Stimulated activated memory B cell treated with anti-CD40 and anti-IgM and Interleukin-4, amounts not matched to agents 10 μg/mL and 1 μg/mL and 100 μg/mL, for 72 hours (primary cell): ENCODE results near the gene GATAD2A.
"Not testable (repeated sequence)": the region's sequence is repeated elsewhere in the genome, so short reads cannot be mapped to it uniquely, and the experiment has no call there.

Experiments
- ATAC-seq: fragments of 150-1000 bp; cut with Tn5 transposase; 2 replicates; pipeline ENCODE4 v1.10.0; 2021
- H3K27ac Mint-ChIP-seq: one replicate; pipeline ENCODE4 v1.8.0; 2022; ENCODE audit warnings: mild to moderate bottlenecking, mixed read lengths
- H3K27me3 Mint-ChIP-seq: one replicate; pipeline ENCODE4 v1.8.0; 2022; ENCODE audit warnings: mixed read lengths
- H3K36me3 Mint-ChIP-seq: one replicate; pipeline ENCODE4 v1.8.0; 2022; ENCODE audit warnings: mixed read lengths
- H3K4me1 Mint-ChIP-seq: one replicate; pipeline ENCODE4 v1.8.0; 2022; ENCODE audit warnings: mixed read lengths
- H3K4me3 Mint-ChIP-seq: one replicate; pipeline ENCODE4 v1.8.0; 2022; ENCODE audit warnings: mild to moderate bottlenecking, moderate library complexity, mixed read lengths
- H3K9me3 Mint-ChIP-seq: one replicate; pipeline ENCODE4 v1.8.0; 2022; ENCODE audit warnings: mixed read lengths

The GATAD2A gene

DNA sequence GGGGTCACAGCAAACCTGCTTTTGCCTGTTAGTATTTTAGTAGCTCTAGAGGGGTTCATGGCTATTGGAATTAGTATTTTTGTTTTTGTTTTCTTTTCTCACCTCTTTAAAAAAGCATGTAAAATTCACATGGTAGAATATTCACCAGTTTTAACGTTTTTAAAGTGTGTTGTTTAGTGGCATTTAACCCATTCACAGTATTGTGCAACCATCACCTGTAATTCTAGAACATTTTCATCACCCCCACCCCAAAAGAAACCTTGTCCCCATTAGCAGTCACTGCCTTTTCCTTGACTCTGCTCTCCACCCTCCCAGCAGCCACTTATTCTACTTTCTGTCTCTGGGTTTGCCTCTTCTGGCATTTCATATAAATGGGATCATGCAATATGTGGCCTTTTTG, 39.8 kb downstream of the GATAD2A start:
- peak overlapping the region; percentile 93 for H3K27ac Mint-ChIP-seq
- no peak for ATAC-seq
- H3K9me3 Mint-ChIP-seq, result no peaks in the 10 kb centered on the region
- H3K4me1 Mint-ChIP-seq, result peaks cover 71% of the 10 kb centered on the region
- H3K27me3 Mint-ChIP-seq, result no peaks in the 10 kb centered on the region
- no peak overlapping the region for H3K4me3 Mint-ChIP-seq
- H3K36me3 Mint-ChIP-seq, result peaks cover 25% of the 10 kb centered on the region

DNA sequence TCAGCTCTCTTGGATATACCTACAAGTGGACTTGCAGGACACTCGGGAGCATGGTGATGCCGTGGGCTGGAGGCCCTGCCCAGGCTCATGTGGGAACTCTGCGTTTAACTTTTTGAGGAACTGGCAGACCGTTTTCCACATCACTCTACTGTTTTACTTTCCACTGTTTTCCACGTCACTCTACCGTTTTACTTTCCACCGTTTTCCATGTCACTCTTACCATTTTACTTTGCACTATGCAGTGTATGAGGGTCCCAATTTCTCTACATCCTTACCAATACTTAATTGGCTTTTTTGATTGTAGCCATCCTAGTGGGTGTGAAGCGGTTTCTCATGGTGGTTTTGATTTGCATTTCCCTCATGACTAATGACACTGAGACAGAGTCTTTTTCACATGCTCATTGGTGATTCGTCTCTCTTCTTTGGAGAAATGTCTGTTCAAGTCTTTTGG, 40.5 kb downstream of the GATAD2A start:
- Mint-ChIP-seq H3K27ac (peak overlapping the region; percentile 93), H3K36me3 (peaks cover 18% of the 10 kb centered on the region), H3K4me3 (peak overlapping the region; percentile 54), H3K27me3 (no peaks in the 10 kb centered on the region), H3K9me3 (no peaks in the 10 kb centered on the region), H3K4me1 (peaks cover 64% of the 10 kb centered on the region)
- peak; percentile 72 for ATAC-seq

DNA sequence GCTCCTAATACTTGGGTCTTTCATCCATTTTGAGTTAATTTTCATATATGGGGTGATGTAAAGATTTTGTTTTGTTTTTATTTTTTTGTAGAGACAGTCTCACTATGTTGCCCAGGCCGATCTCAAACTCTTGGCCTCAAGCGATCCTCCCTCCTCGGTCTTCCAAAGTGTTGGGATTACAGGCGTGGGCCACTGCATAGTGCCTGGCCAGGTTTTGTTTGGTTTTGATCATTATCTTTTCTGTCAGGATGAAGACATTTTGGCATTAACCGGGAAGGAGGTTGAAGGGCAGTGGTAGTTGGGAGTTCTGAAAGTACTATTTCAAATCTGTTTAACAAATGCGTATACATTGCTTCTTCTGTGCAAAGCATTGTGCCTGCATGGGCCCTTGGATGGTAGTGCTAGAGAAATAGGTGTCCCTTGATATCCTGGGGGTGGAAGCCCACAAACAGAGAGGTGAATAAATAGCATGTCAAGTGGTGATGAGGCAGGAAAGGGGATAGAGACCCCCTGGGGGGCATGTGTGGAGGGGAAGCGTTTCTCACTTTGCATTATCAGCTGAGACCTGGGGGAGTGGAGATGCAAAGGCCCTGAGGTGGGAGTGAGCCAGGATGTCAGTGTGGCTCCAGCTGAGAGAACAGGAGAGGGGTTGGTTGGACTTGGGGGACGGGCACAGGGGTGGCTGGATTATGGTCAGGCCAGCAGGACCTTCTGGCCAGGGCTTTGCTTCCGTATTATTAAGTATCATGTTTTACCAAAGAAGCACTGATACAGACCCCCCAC, 41.4 kb downstream of the GATAD2A start:
- H3K36me3 Mint-ChIP-seq, result peaks cover 16% of the 10 kb centered on the region
- H3K4me1 Mint-ChIP-seq, result peaks cover 69% of the 10 kb centered on the region
- no peak overlapping the region for H3K4me3 Mint-ChIP-seq
- ATAC-seq, result no peak
- no peaks in the 10 kb centered on the region for H3K9me3 Mint-ChIP-seq
- peak overlapping the region; percentile 93 for H3K27ac Mint-ChIP-seq
- H3K27me3 Mint-ChIP-seq, result no peaks in the 10 kb centered on the region

DNA sequence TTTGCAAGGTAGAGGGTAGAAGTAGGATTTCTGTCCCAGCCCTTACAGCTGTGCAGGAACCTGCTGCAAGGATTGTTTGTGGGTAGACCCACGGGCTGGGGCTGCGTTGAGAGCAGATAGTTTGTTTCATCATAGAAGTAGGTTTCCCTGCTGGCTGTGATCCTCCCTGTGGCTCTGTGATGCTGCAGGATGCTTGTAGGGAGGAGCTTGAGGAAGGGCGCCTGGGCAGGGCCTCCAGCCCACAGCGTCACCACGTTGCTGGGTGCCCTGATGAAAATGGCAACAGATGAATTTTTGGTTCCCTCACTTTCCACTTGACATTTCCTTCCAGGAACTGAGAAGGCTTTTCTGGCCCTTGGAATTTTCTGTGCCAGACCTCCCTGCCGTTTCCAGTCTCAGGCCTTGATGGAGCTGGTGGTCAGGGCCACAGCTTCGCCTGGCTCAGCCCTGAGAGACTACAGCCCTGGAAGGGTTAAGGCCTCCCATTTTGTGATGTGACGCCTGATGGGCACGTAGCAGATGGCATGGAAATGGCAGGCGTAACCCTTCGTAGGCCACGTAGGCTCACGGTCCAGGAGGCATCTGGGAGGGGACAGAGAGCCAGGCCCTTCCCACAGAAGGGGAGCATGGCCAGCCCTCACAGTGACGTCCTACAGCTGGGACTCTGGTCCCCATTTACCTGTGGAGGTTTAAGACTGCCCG, 42.2 kb downstream of the GATAD2A start:
- no peak for ATAC-seq
- H3K4me1 Mint-ChIP-seq, result peaks cover 74% of the 10 kb centered on the region
- no peaks in the 10 kb centered on the region for H3K27me3 Mint-ChIP-seq
- H3K27ac Mint-ChIP-seq, result peak overlapping the region; percentile 93
- H3K4me3 Mint-ChIP-seq, result no peak overlapping the region
- H3K9me3 Mint-ChIP-seq, result no peaks in the 10 kb centered on the region
- peaks cover 16% of the 10 kb centered on the region for H3K36me3 Mint-ChIP-seq

DNA sequence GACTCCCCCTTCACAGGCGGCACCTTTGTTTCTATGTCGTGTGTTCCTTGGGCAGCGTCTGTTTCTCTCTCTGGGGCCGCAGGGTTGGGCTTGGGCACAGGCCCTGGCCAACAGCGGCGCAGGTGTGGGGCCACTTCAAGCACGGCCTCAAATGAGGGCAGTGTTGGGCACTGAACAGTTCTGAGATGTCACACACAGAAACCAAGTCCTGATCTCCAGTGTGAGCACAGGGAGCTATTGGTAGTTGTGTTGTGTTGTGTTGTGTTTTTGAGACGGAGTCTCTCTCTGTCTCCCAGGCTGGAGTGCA, 42.7 kb downstream of the GATAD2A start:
- peaks cover 13% of the 10 kb centered on the region for H3K36me3 Mint-ChIP-seq
- H3K9me3 Mint-ChIP-seq, result no peaks in the 10 kb centered on the region
- H3K27me3 Mint-ChIP-seq, result no peaks in the 10 kb centered on the region
- H3K27ac Mint-ChIP-seq, result peak overlapping the region; percentile 93
- H3K4me1 Mint-ChIP-seq, result peaks cover 74% of the 10 kb centered on the region
- ATAC-seq, result no peak
- no peak overlapping the region for H3K4me3 Mint-ChIP-seq

DNA sequence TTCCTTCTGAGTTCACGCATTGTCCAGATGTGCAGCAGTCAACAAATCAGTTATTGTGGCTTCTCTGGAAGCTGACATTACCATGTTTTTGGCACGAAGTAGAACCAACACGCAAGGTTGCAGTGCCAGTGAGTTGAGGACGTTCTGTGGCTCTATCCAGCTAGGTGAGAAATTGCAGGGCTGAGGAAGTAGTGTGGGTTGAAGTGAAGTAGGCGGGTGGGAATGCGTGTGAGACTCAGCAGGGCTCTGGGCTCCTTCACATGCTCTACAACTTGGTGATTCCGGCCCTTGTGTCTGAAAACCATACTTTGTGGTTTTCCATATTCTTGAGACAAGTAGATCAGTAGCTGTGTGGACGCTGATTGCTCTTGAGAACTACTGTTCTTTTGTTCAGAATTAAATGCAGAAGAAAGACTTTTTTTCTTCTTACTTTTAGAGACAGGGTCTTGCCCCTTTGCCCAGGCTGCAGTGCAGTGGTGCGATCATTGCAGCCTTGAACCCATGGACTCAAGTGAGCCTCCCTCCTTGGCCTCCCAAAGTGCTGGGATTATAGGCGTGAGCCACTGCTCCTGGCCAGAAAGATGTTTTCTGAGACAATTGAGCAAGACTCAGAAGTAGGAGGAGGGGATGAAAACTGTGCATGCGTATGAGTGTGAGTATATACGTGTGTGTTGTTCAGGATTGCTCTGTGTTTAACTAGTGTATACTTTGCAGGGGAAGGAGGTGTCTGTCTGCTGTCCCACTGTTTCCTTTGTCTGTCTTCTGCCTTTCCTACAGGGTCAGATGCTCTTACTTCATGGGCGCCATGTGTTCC, 46.2 kb downstream of the GATAD2A start:
- peak overlapping the region; percentile 36 for H3K27ac Mint-ChIP-seq
- no peaks in the 10 kb centered on the region for H3K36me3 Mint-ChIP-seq
- peak; percentile 64 for ATAC-seq
- peaks cover 45% of the 10 kb centered on the region for H3K4me1 Mint-ChIP-seq
- no peak overlapping the region for H3K4me3 Mint-ChIP-seq
- H3K9me3 Mint-ChIP-seq, result no peaks in the 10 kb centered on the region
- H3K27me3 Mint-ChIP-seq, result no peaks in the 10 kb centered on the region

DNA sequence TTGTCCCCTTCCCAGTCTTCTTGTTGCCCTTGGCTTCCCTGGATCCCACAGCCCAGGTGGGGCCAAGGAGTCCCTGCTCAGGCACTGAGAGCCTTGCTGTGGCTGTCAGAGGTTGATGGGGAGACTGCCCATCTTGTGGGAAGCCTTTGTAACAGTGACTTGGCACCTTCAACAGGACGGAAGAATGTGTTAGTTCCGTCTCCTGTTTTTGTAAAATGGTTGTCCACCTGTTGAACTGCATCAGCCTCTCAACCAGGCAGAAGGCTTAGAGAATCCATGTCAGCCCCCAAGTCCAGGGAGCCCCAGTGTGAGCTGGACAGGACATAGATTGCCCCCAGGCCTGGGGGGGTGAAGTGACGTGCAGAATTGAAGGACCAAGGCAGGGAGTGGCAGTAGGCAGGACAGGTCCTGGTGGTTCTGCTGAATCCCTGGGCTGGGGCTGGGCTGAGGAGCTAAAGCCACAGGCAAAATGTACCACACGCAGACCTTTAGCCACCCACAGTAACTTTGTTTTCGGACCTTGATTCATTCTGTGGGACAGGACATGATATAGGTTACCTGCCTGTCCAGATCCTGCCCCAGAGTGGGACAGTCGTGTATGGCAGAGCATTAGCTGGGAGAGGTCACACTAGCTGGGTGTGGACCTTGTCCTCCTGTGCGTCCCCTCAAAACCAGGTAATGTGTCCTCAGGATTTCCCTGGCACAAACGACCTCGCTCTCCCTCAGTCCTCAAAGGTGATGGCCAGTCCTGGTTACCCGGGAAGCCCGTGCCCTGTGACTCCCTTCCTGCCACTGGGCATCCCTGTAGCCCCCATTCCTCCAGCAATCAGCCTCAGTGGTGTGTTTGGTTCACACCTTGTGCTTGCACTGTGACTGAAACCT, 47.0 kb downstream of the GATAD2A start:
- Mint-ChIP-seq H3K9me3 (no peaks in the 10 kb centered on the region), H3K27me3 (no peaks in the 10 kb centered on the region), H3K36me3 (no peaks in the 10 kb centered on the region), H3K4me3 (no peak overlapping the region), H3K27ac (peak overlapping the region; percentile 36), H3K4me1 (peaks cover 45% of the 10 kb centered on the region)
- no peak for ATAC-seq

DNA sequence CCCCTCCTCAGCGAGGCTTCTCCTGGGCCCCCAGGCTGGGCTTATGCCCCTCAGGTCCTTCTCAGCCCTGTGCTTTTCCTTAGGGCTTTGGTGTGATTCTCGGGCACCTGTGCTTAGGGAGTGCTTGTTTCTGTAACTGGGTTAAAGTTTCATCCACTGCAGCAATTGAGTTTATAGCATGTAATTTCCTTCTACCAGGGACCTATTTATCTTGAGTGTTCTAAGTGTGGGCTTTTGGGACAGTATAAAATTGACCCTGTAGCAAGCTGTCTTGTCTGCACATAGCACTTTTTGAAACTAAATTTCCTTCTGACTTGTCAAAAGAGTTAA, 47.6 kb downstream of the GATAD2A start:
- H3K9me3 Mint-ChIP-seq, result no peaks in the 10 kb centered on the region

DNA sequence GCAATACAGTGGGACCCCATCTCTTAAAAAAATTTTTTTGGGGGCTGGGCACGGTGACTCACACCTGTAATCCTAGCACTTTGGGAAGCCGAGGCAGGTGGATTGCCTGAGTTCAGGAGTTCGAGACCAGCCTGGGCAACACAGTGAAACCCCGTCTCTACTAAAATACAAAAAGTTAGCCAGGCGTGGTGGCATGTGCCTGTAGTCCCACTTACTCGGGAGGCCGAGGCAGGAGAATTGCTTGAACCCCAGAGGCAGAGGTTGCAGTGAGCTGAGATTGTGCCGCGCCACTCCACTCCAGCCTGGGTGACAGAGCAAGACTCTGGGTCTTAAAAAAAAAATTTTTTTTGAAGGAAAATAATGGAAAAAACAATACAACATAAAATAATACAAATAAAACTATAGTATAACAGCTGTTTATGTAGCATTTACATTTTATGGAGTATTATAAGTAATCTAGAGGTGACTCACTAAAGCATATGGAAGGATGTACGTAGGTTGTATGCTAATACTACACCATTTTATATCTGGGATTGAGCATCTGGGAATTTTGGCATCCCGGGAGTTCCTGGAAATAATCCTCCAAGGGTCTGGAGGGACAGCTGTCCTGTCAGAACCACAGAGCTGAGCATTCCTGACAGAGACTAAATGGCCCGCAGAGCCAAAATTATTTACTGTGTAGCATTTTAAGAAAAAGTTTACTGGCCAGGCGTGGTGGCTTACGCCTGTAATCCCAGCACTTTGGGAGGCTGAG, 49.9 kb downstream of the GATAD2A start:
- H3K36me3 Mint-ChIP-seq, ATAC-seq, H3K27ac Mint-ChIP-seq, H3K4me3 Mint-ChIP-seq, H3K27me3 Mint-ChIP-seq, H3K9me3 Mint-ChIP-seq: not testable (repeated sequence)
- peaks cover 64% of the 10 kb centered on the region for H3K4me1 Mint-ChIP-seq

More for the DNA sequence above, 47.6 kb downstream of the GATAD2A start:
- no peak for ATAC-seq
- H3K4me1 Mint-ChIP-seq, result peaks cover 44% of the 10 kb centered on the region
- H3K27ac Mint-ChIP-seq, result peak overlapping the region; percentile 36
- H3K4me3 Mint-ChIP-seq, result no peak overlapping the region
- no peaks in the 10 kb centered on the region for H3K27me3 Mint-ChIP-seq
- H3K36me3 Mint-ChIP-seq, result no peaks in the 10 kb centered on the region

DNA sequence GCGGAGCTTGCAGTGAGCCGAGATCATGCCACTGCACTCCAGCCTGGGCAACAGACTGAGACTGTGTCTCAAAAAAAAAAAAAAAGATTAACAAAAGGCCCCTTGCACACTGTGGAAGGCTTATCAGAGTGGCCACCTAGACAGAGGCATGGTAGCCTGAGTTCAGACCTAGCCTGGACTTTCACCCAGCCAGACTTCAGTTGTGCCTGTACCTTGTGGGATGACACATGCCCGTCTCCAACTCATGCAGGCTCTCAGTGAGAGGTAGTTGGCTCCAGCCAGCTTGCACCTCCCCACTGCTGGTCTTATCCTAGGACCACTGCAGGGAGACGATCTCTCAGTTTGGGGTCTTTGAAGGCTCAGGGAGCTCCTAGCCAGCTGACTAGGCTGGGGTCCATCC, 52.2 kb downstream of the GATAD2A start:
- Mint-ChIP-seq H3K4me3 (no peak overlapping the region), H3K4me1 (peaks cover 71% of the 10 kb centered on the region), H3K27ac (peak overlapping the region; percentile 89), H3K9me3 (no peaks in the 10 kb centered on the region), H3K27me3 (no peaks in the 10 kb centered on the region), H3K36me3 (no peaks in the 10 kb centered on the region)
- ATAC-seq, result no peak

DNA sequence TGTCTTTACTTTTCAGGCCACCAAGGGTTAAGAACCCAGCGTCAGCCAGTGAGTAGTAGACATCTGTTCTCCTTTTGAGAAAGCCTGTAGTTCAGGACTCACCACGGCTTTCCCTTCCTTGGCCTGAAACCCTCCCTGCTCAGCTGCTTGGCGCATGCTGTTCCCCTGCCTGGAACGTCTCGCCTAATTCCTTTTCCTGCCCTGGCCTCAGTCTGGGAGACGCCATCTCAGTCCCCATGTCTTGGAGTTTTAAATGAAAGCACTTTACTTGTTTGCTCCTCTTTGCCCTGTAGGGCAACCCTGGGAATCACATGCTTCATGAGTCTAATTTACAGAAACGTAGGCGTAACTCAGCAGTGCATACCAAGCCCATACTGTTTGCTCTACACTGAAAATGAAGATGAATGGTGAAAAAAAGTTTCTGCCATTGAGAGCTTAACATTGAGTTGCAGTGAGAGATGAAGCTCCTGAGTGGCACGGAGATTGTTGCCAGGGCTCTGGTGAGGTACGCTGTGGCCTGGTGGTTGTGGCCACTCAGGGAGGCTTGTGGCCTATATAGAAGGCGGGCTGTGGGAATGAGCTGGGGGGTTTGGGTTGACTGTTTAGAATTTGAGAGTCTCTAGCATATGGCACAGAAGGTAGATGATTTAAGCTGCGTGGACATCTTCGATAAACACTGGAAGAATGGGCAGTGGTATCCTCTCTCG, 52.8 kb downstream of the GATAD2A start:
- Mint-ChIP-seq H3K36me3 (no peaks in the 10 kb centered on the region), H3K27me3 (no peaks in the 10 kb centered on the region), H3K9me3 (no peaks in the 10 kb centered on the region), H3K4me1 (peaks cover 71% of the 10 kb centered on the region), H3K4me3 (peak overlapping the region; percentile 5), H3K27ac (peak overlapping the region; percentile 89)
- no peak for ATAC-seq

DNA sequence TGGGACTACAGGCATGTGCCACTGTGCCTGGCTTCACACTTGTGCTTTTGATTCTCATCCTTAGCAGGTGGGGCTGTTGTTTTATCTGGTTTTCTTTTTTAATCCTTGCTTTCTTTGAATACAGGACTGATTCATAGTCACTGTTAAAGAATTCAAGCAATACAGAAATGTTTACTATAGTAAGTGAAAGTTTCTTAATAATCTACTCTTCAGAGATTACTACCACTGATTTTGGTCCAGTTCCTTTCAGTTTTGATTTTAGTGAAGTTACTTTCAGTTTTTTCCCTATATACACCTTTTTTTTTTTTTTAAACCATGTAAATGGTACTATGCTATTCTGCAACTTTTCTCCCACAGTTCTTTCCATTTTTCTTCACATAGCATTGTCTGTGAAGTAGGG, 53.6 kb downstream of the GATAD2A start:
- ATAC-seq, result no peak
- H3K27ac Mint-ChIP-seq, result peak overlapping the region; percentile 89
- H3K36me3 Mint-ChIP-seq, result peaks cover under 1% of the 10 kb centered on the region
- H3K9me3 Mint-ChIP-seq, result no peaks in the 10 kb centered on the region
- peak overlapping the region; percentile 27 for H3K4me3 Mint-ChIP-seq
- H3K4me1 Mint-ChIP-seq, result peaks cover 79% of the 10 kb centered on the region
- no peaks in the 10 kb centered on the region for H3K27me3 Mint-ChIP-seq

DNA sequence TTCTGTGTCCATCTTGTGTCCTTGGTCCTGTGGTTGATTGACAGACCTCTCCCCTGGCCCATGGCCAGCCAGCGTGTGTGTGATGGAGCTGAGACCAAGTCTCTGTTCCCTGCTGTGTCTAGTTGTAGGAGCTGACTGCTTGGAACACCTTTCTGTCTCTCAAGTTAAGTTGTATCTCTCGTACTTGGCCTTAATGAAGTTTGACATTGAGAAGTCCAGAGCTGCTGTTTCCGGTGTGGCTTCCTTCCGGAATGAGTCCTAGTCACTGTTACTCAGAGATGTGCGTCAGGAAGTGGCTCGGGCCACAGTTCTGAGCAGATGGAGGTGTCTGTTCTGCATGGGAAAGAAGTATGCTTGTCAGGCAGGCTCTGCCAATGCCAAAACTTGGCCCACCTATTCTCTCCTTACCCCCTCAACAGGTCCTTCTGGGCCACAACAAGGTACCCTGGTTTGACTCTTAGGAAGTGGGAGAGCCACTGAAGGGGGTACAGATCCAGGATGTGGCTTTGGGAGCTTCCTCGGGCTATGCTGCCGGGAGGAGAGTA, 54.3 kb downstream of the GATAD2A start:
- peak overlapping the region; percentile 48 for H3K4me3 Mint-ChIP-seq
- H3K4me1 Mint-ChIP-seq, result peaks cover 86% of the 10 kb centered on the region
- peak; percentile 80 for ATAC-seq
- H3K36me3 Mint-ChIP-seq, result peaks cover 7% of the 10 kb centered on the region
- H3K9me3 Mint-ChIP-seq, result no peaks in the 10 kb centered on the region
- no peaks in the 10 kb centered on the region for H3K27me3 Mint-ChIP-seq
- peak overlapping the region; percentile 89 for H3K27ac Mint-ChIP-seq
